ENCODE results near the gene SLC28A1.

Gene SLC28A1

DNA sequence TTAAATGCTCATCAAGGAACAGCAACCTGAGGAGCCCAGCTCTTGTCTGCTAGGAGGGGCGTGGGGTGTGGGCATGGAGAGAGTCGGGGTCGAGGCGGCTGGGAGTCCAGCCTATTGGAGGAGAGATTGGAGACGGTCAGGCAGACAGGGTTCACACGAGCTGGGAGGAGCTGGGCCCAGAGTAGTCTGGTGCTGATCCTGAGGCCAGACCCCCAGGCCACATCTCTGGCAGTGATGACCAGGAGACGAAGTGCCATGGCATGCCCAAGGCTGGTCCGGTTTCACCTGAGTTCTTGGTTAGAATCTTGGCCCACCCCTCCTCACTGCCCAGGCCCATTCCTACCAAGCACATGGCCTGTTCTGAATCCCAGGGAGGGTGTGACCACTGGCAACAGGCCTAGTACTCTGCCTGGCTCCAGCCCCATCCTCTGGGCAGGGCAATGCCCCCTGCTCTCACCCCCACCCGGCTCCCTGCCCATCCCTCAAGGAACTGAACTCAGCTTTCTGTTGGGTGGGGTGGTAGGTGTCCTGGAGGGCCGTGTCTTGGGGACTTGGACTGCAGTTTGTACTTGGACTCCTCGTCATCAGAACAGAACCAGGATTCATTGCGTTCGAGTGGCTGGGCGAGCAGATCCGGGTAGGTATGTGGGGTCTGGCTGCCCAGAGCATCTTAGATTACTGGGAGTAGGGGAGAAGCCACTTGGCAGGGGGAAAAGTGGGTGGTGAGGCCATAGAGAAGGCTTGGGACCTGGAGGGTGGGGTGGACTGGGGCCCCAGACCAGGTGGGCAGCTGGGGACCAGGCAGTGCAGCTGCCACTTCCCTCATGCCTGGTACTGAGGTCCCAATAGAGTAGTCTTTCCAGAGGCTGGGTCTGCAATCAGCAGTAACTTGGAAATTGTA, 20.8 kb downstream of the SLC28A1 start:
- TF ChIP-seq, protein P1, sequence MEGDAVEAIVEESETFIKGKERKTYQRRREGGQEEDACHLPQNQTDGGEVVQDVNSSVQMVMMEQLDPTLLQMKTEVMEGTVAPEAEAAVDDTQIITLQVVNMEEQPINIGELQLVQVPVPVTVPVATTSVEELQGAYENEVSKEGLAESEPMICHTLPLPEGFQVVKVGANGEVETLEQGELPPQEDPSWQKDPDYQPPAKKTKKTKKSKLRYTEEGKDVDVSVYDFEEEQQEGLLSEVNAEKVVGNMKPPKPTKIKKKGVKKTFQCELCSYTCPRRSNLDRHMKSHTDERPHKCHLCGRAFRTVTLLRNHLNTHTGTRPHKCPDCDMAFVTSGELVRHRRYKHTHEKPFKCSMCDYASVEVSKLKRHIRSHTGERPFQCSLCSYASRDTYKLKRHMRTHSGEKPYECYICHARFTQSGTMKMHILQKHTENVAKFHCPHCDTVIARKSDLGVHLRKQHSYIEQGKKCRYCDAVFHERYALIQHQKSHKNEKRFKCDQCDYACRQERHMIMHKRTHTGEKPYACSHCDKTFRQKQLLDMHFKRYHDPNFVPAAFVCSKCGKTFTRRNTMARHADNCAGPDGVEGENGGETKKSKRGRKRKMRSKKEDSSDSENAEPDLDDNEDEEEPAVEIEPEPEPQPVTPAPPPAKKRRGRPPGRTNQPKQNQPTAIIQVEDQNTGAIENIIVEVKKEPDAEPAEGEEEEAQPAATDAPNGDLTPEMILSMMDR (IDR thresholded peaks at IDR 0.05; ENCODE audit: control insufficient read depth, insufficient read depth, low read depth, low read length, missing control alignments), result no peak
- no peak overlapping the region for H3K4me3 ChIP-seq (ENCODE audit: control insufficient read depth, low read depth, low read length)
- DNase-seq (ENCODE audit: low read depth), result no peak

- TF ChIP-seq, protein P1 (IDR thresholded peaks at IDR 0.05; ENCODE audit: control insufficient read depth, insufficient read depth, low read depth, low read length, missing control alignments), result no peak
- DNase-seq (ENCODE audit: low read depth), result no peak
- H3K4me3 ChIP-seq (ENCODE audit: control insufficient read depth, low read depth, low read length), result no peak overlapping the region
These were observed 23.3 kb downstream of the SLC28A1 start for GRCh38 chr15:84907731-84908130.

DNA sequence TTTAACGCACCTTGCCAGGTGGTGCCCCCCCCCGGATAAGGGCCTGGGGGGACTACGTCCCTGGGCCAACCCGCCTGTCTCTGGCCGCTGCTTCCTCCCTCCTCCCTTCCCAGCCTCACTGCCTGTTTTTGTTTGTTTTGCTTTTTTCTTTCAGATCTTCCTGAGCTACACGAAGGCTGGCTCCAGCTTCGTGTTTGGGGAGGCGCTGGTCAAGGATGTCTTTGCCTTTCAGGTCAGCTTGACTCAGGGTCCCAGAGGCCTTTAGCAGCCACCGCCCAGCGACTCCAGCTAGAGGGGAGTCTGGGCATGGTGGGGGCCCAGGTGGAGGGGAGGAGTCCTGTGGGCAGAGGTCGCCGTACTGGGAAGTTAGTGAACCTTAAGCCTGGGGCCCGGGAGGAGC, 24.1 kb downstream of the SLC28A1 start:
- DNase-seq (ENCODE audit: low read depth), result no peak
- TF ChIP-seq, protein P1 (IDR thresholded peaks at IDR 0.05; ENCODE audit: control insufficient read depth, insufficient read depth, low read depth, low read length, missing control alignments), result no peak
- H3K4me3 ChIP-seq (ENCODE audit: control insufficient read depth, low read depth, low read length), result no peak overlapping the region

DNA sequence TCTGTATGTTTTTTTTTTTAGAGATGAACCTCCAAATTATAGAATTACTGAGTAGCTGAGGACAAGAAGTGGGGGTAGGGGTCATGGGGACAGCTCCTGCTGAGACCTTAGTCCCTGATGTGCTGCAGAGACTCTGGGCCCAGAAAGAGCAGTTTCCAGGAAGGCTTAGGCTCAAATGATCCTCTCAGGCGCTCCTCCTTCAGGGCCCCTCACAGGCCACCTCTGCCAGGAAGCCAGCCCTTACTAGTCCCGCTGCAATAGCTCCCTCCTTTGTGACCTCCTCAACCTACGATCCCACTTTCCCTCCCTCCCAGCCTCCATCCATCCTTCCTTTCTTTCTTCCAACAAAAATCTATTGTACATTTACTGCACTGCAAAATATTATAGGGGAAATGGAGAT, 24.6 kb downstream of the SLC28A1 start:
- no peak for DNase-seq (ENCODE audit: low read depth)
- no peak overlapping the region for H3K4me3 ChIP-seq (ENCODE audit: control insufficient read depth, low read depth, low read length)
- TF ChIP-seq, protein P1 (IDR thresholded peaks at IDR 0.05; ENCODE audit: control insufficient read depth, insufficient read depth, low read depth, low read length, missing control alignments), result no peak

- no peak for DNase-seq (ENCODE audit: low read depth)
- no peak overlapping the region for H3K4me3 ChIP-seq (ENCODE audit: control insufficient read depth, low read depth, low read length)
- TF ChIP-seq, protein P1 (IDR thresholded peaks at IDR 0.05; ENCODE audit: control insufficient read depth, insufficient read depth, low read depth, low read length, missing control alignments), result no peak
These were observed 25.3 kb downstream of the SLC28A1 start for GRCh38 chr15:84909782-84910181.

DNA sequence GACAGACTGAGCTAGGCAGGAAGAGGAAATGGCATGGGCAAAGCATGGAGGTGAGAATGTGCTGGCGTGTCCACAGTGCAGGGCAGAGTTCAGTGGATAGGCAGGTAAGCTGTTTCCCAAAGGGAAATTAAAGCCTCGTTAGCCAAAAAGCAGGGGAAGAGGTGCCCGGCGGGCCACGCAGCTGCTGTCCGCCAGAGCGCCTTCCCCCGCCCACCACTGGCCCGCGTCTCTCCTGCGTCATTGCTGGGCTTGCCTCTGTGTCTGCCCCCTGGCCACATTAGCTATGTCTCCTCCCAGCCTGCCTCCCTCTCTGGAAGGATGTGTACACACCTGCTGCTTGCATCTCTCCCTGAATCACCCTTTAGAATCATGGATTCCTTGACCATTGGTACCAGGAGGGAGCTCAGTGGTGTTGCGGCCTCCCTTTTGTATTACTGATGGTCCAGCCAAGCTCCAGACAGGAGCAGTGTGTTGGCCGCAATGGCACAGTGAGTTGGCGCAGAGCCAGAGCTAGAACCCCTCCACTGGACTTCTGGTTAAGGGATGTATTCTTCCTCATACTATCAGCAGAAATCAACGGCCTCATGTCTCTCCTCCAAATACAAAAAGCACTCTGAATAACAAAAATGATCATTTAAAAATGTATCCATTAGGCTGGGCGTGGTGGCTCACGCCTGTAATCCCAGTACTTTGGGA, 26.6 kb downstream of the SLC28A1 start:
- no peak overlapping the region for H3K4me3 ChIP-seq (ENCODE audit: control insufficient read depth, low read depth, low read length)
- no peak for DNase-seq (ENCODE audit: low read depth)
- TF ChIP-seq, protein P1 (IDR thresholded peaks at IDR 0.05; ENCODE audit: control insufficient read depth, insufficient read depth, low read depth, low read length, missing control alignments), result no peak

Measured in AG09309 (cell line).